A549 (cell line): ENCODE measurements around the gene TCHP. TPM values are rescaled to one million over a fixed set of nuclear protein-coding genes. Genes with fewer than 3 reads are reported as not detected.

Experiments used
- ATAC-seq, 2 experiments: fragments of 200-7000 bp in 1 of 2; fragments of >200 bp in 1 of 2; cut with Nextera tagmentation in 1 of 2; cut with Tn5 transposase in 1 of 2; 3 replicates each; pipeline versions ENCODE4 v1.8.0 to v1.9.1; 2018 to 2020; ENCODE audit warnings: mild to moderate bottlenecking in 1 of 2, moderate library complexity in 1 of 2
- CTCF ChIA-PET: fragments of 300-600 bp; sonication (Branson Sonifier 250); formaldehyde crosslinking; extraction: SDS; loops from one replicate; lab custom pipeline; 2021; ENCODE audit warnings: antibody characterized with exemption, inconsistent platforms; lab: Yijun Ruan, JAX
- POLR2A ChIA-PET: fragments of 350-600 bp; formaldehyde crosslinking; extraction: SDS; loops from one replicate; lab custom pipeline; 2021; ENCODE audit warnings: antibody characterized with exemption, inconsistent platforms; lab: Yijun Ruan, JAX
- DNase-seq, 2 experiments: peaks; one replicate each; pipeline versions ENCODE4 v3.0.0 to v3.0.0-alpha.2; 2011 to 2016; ENCODE audit warnings: low read depth in 1 of 2, low spot score in 1 of 2
- FAIRE-seq: peaks from 2 replicates; lab custom pipeline; 2011; peaks lifted over from hg19 to GRCh38; lab: Jason Lieb, UNC
- H3K27ac ChIP-seq, 2 experiments: fragments of >200 bp; sonication (Bioruptor Twin); formaldehyde crosslinking; 3 replicates each; pipeline ENCODE4 v1.5.1; 2016 to 2017
- H3K4me1 ChIP-seq: fragments of >200 bp; sonication (Bioruptor Twin); formaldehyde crosslinking; 3 replicates; pipeline ENCODE4 v1.6.1; 2016
- H3K4me2 ChIP-seq: fragments of >200 bp; sonication (Bioruptor Twin); formaldehyde crosslinking; 3 replicates; pipeline ENCODE4 v1.6.1; 2016
- H3K4me3 ChIP-seq: fragments of >200 bp; sonication (Bioruptor Twin); formaldehyde crosslinking; 3 replicates; pipeline ENCODE4 v1.5.1; 2016
- H3K9me3 ChIP-seq: fragments of >200 bp; sonication (Bioruptor Twin); formaldehyde crosslinking; 3 replicates; pipeline ENCODE4 v1.6.1; 2016
- CBX2 ChIP-seq: fragments of 200-600 bp; sonication (generic); IDR thresholded peaks from 2 replicates; pipeline ENCODE4 v1.6.1; 2016; ENCODE audit warnings: low read depth, mild to moderate bottlenecking, borderline replicate concordance
- CBX8 ChIP-seq: fragments of 200-600 bp; sonication (generic); IDR thresholded peaks from 2 replicates; pipeline ENCODE4 v1.6.1; 2016
- CHD2 ChIP-seq: fragments of 150-350 bp; IDR thresholded peaks from 2 replicates; pipeline ENCODE4 v1.6.1; 2014; ENCODE audit warnings: low read length; ENCODE audit not compliant: partially characterized antibody
- CHD4 ChIP-seq: fragments of 200-600 bp; sonication (generic); IDR thresholded peaks from 2 replicates; pipeline ENCODE4 v1.6.1; 2016; ENCODE audit warnings: antibody characterized with exemption, mild to moderate bottlenecking, borderline replicate concordance
- CTCF ChIP-seq: fragments of >200 bp; sonication (Bioruptor Twin); formaldehyde crosslinking; IDR thresholded peaks from 3 replicates; pipeline ENCODE4 v1.5.1; 2016
- E2F6 ChIP-seq: IDR thresholded peaks from 2 replicates; pipeline ENCODE4 v1.6.1; 2012; ENCODE audit warnings: low read depth, borderline replicate concordance
- EHMT2 ChIP-seq: fragments of 200-600 bp; sonication (generic); IDR thresholded peaks from 2 replicates; pipeline ENCODE4 v1.6.1; 2016; ENCODE audit warnings: antibody characterized with exemption, low read depth, mild to moderate bottlenecking, moderate library complexity
- FOSL2 ChIP-seq, 2 experiments: fragments of 450-650 bp in 1 of 2; fragments of >200 bp in 1 of 2; sonication (Bioruptor Twin) in 1 of 2; formaldehyde crosslinking; IDR thresholded peaks; 2 replicates each; pipeline versions ENCODE4 v1.5.0 to v1.6.1; 2016 to 2020; ENCODE audit warnings: mild to moderate bottlenecking in 1 of 2, moderate library complexity in 1 of 2
- FOXS1 ChIP-seq: fragments of 250-450 bp; sonication (Bioruptor Pico); IDR thresholded peaks from 2 replicates; pipeline ENCODE4 v1.5.0; 2020; ENCODE audit warnings: mild to moderate bottlenecking, moderate library complexity
- HES2 ChIP-seq: fragments of >200 bp; sonication (Bioruptor Twin); formaldehyde crosslinking; IDR thresholded peaks from 2 replicates; pipeline ENCODE4 v1.6.1; 2016
- HEYL ChIP-seq: fragments of 250-450 bp; sonication (Bioruptor Pico); IDR thresholded peaks from 2 replicates; pipeline ENCODE4 v1.8.0; 2021; ENCODE audit warnings: mild to moderate bottlenecking, moderate library complexity
- HOXA7 ChIP-seq: fragments of 250-450 bp; sonication (Bioruptor Pico); IDR thresholded peaks from 2 replicates; pipeline ENCODE4 v1.5.0; 2020; ENCODE audit warnings: mild to moderate bottlenecking, moderate library complexity
- HOXB13 ChIP-seq: fragments of 250-450 bp; sonication (Bioruptor Pico); IDR thresholded peaks from 2 replicates; pipeline ENCODE4 v1.5.0; 2020; ENCODE audit warnings: low read depth, mild to moderate bottlenecking, moderate library complexity
- HOXB5 ChIP-seq: fragments of 250-450 bp; sonication (Bioruptor Pico); IDR thresholded peaks from 2 replicates; pipeline ENCODE4 v1.5.0; 2020; ENCODE audit warnings: mild to moderate bottlenecking, moderate library complexity
- MAX ChIP-seq: IDR thresholded peaks from 2 replicates; pipeline ENCODE4 v1.6.1; 2012
- MAZ ChIP-seq: fragments of 150-350 bp; IDR thresholded peaks from 2 replicates; pipeline ENCODE4 v1.6.1; 2014; ENCODE audit warnings: antibody characterized with exemption, low read depth, low read length, borderline replicate concordance
- NFE2L2 ChIP-seq: fragments of 150-350 bp; conservative IDR thresholded peaks from 2 replicates; pipeline ENCODE4 v1.6.1; 2014; ENCODE audit warnings: low read length
- NR3C1 ChIP-seq: fragments of >200 bp; sonication (Bioruptor Twin); formaldehyde crosslinking; IDR thresholded peaks from 3 replicates; pipeline ENCODE4 v1.6.1; 2017
- POLR2A ChIP-seq: IDR thresholded peaks from 2 replicates; pipeline ENCODE4 v1.6.1; 2012; ENCODE audit warnings: mild to moderate bottlenecking, low read length
- POLR2AphosphoS2 ChIP-seq: conservative IDR thresholded peaks from 2 replicates; pipeline ENCODE4 v1.6.1; 2012; ENCODE audit warnings: low read length, improper control_type of control experiment, inconsistent platforms
- RAD21 ChIP-seq, 2 experiments: fragments of >200 bp in 1 of 2; sonication (Bioruptor Twin) in 1 of 2; formaldehyde crosslinking in 1 of 2; IDR thresholded peaks in 1 of 2; conservative IDR thresholded peaks in 1 of 2; 2 replicates in 1 of 2; 3 replicates in 1 of 2; pipeline ENCODE4 v1.6.1; 2012 to 2018; ENCODE audit warnings: inconsistent platforms in 1 of 2
- RARB ChIP-seq: fragments of 250-450 bp; sonication (Bioruptor Pico); IDR thresholded peaks from 2 replicates; pipeline ENCODE4 v1.8.0; 2021; ENCODE audit warnings: mild to moderate bottlenecking, moderate library complexity
- REST ChIP-seq: fragments of 200-600 bp; sonication (generic); IDR thresholded peaks from 2 replicates; pipeline ENCODE4 v1.6.1; 2016; ENCODE audit warnings: antibody characterized with exemption, mild to moderate bottlenecking, moderate library complexity
- SMC3 ChIP-seq: fragments of >200 bp; sonication (Bioruptor Twin); formaldehyde crosslinking; IDR thresholded peaks from 3 replicates; pipeline ENCODE4 v1.6.1; 2018; ENCODE audit warnings: inconsistent platforms
- SREBF2 ChIP-seq: fragments of 450-650 bp; IDR thresholded peaks from 2 replicates; pipeline ENCODE4 v1.6.1; 2014; ENCODE audit warnings: mild to moderate bottlenecking, moderate library complexity
- TP53 ChIP-seq: fragments of 250-450 bp; sonication (Bioruptor Pico); IDR thresholded peaks from 2 replicates; pipeline ENCODE4 v1.5.0; 2021; ENCODE audit warnings: mild to moderate bottlenecking, moderate library complexity
- WGBS: methylation state at CpG from one replicate; pipeline ENCODE4 v1.1.6; 2017; ENCODE audit errors: missing lambda C conversion rate; 5-methylcytosine and 5-hydroxymethylcytosine counted together
- polyA plus RNA-seq, 4 experiments: library from polyadenylated mRNA; depleted of rRNA in 3 of 4; stranded (reverse); fragments of >200 nt; fragmentation: RNase III in 1 of 4; extraction: RNeasy Plus Mini Kit Qiagen cat#74134 plus additional on column Dnase treatment in 1 of 4; gene quantifications; 2 replicates in 3 of 4; 3 replicates in 1 of 4; pipeline ENCODE4 v1.2.3, GENCODE V29; 2011 to 2017

Gene TCHP
- polyA plus RNA-seq, 2 of the 4 experiments (the other 2 are of a cell fraction) = 18.4 to 33.4 TPM

- WGBS = 88% methylated on average over 17 of the region's 17 CpGs
Measured at GRCh38 chr12:109923481-109924245, 23.6 kb downstream of the TCHP start.

GRCh38 chr12:109925185-109925840 is 25.2 kb downstream of the TCHP start:
- Histone ChIP-seq H3K4me1 (no peaks in the 10 kb centered on the region), H3K9me3 (no peaks in the 10 kb centered on the region), H3K27ac (no peak overlapping the region), H3K4me2 (no peak overlapping the region), H3K4me3 (no peak overlapping the region)
- CTCF ChIA-PET = interaction anchor here (0.9 to 9.3 kb wide), 3 partner anchors 11 to 80 kb away, joined by 3 to 82 read pairs (median 16); no protein-coding TSS in a partner anchor
- no peak for TF ChIP-seq FOXS1 (CRISPR knock-in tag)
- TF ChIP-seq SREBF2 = no peak
- TF ChIP-seq MAZ = no peak
- TF ChIP-seq CBX8 = no peak
- no peak for TF ChIP-seq CTCF
- TF ChIP-seq CBX2 = no peak
- TF ChIP-seq NFE2L2 = no peak
- TF ChIP-seq SMC3 = no peak
- no peak for TF ChIP-seq CHD2
- no peak for TF ChIP-seq E2F6
- POLR2A ChIA-PET = no interaction called here
- no peak for DNase-seq
- no peak for ATAC-seq
- 85% methylated on average over 20 of the region's 20 CpGs for WGBS
- FAIRE-seq = no peak

More at GRCh38 chr12:109923481-109924245, 23.6 kb downstream of the TCHP start:
- TF ChIP-seq POLR2AphosphoS2 (no peak), NR3C1 (no peak), HOXA7 (no peak), EHMT2 (no peak), RAD21 (conservative IDR thresholded peaks at IDR 0.05 in 1 of 2, IDR thresholded peaks at IDR 0.05 in 1 of 2) (no peak), HEYL (CRISPR knock-in tag) (no peak), RARB (no peak)
- Histone ChIP-seq H3K27ac (no peak overlapping the region), H3K4me1 (no peaks in the 10 kb centered on the region), H3K4me2 (no peak overlapping the region), H3K9me3 (no peaks in the 10 kb centered on the region), H3K4me3 (no peak overlapping the region)
- FAIRE-seq (no peak), ATAC-seq (no peak), DNase-seq (no peak)
- ChIA-PET POLR2A (no interaction called here), CTCF (no interaction called here)

- DNase-seq (no peak), ATAC-seq (peak in 1 of 2 experiments; percentile 5; a peak in 1 of 6 replicates), FAIRE-seq (no peak)
- H3K9me3 ChIP-seq = no peaks in the 10 kb centered on the region
- H3K4me1 ChIP-seq = no peaks in the 10 kb centered on the region
- ChIA-PET POLR2A (no interaction called here), CTCF (interaction anchor here (0.6 to 9.3 kb wide), 7 partner anchors 12 to 81 kb away, joined by 3 to 82 read pairs (median 6); no protein-coding TSS in a partner anchor)
- 100% methylated on average over 4 of the region's 8 CpGs for WGBS
- no peak overlapping the region for H3K4me2 ChIP-seq
- H3K27ac ChIP-seq = no peak overlapping the region
- no peak overlapping the region for H3K4me3 ChIP-seq
- TF ChIP-seq CHD4 = no peak
- TF ChIP-seq REST = no peak
- no peak for TF ChIP-seq HOXB5 (CRISPR knock-in tag)
- no peak for TF ChIP-seq POLR2A
- no peak for TF ChIP-seq TP53 (CRISPR knock-in tag)
- TF ChIP-seq HOXA7 = no peak
- TF ChIP-seq E2F6 = no peak
- no peak for TF ChIP-seq MAX
- TF ChIP-seq MAZ = no peak
- TF ChIP-seq FOSL2 (IDR thresholded peaks at IDR 0.05) = no peak
- no peak for TF ChIP-seq FOSL2 (CRISPR knock-in tag; IDR thresholded peaks at IDR 0.05)
- no peak for TF ChIP-seq HES2
- TF ChIP-seq HOXB13 = no peak
Measured at GRCh38 chr12:109926016-109926415, 25.9 kb downstream of the TCHP start.
